HG02943 (cell line): ENCODE results near the gene SCGB1D1.
"Not testable (repeated sequence)": the region's sequence is repeated elsewhere in the genome, so short reads cannot be mapped to it uniquely, and the experiment has no call there.

Experiments used
- ATAC-seq: cut with Tn5 transposase; IDR thresholded peaks from one replicate; pipeline ENCODE4 v1.9.1; 2021; ENCODE audit warnings: mild to moderate bottlenecking, low read depth, moderate library complexity; ENCODE audit not compliant: unreplicated experiment

SCGB1D1 gene

DNA sequence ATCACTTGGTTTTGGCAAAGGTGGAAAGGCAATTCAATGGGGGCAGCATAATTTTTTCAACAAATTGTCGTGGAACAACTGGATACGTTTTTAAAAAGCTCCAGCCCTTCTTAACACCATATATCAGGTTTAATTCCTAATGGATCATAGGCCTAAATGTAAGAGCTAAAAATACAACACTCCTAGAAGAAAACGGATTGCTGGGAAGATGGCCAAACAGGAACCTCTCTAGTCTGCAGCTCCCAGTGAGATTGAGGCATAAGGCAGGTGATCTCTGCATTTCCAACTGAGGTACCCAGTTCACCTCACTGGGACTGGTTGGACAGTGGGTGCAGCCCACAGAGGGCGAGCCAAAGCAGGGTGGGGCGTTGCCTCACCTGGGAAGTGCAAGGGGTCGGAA is 32.4 kb upstream of the SCGB1D1 start:
- no peak for ATAC-seq

DNA sequence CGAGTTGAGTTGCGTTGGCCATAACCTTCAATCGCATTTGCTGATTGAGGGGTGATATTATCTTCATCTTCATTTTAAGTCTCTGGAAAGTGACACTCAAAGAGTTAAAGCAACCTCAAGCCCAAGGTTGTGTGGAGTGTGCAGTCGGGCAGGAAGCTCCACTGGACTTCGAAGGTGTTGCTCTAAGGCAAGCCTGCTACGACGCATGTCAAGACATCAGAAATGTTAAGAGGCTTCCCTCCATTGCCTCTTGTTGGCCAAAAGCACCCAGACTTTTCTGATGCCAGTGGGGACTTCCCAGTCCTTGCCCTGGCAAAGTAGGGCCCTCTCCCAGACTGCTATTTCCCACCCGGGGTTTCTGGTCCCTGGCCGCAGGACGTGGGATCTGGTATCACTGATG is 23.6 kb upstream of the SCGB1D1 start:
- ATAC-seq, result no peak

GRCh38 chr11:62169448-62169847 is 20.6 kb upstream of the SCGB1D1 start:
- no peak for ATAC-seq

GRCh38 chr11:62169935-62170334 is 20.1 kb upstream of the SCGB1D1 start:
- no peak for ATAC-seq

DNA sequence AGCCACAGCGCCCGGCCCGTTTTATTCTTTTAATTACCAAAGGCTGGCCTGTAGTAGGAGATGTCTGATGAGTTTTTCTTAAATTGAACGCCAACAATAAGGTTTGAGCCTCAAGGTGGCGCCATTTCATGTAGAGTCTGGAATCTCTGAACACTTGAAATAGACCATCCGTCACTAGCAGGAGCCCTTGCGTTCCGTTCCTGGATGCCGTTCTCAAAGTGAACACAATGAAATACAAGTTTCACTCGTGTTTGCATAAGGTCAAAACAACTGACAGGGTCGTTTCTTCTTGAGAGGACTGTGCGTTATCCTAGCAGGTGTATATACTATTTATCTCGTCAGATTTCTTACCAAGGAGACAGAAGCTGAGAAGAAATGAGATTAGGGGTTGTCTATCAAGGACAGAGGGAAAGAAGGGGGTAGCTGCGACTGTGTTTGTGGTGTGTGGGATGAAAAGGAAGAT is 18.7 kb upstream of the SCGB1D1 start:
- ATAC-seq, result no peak

DNA sequence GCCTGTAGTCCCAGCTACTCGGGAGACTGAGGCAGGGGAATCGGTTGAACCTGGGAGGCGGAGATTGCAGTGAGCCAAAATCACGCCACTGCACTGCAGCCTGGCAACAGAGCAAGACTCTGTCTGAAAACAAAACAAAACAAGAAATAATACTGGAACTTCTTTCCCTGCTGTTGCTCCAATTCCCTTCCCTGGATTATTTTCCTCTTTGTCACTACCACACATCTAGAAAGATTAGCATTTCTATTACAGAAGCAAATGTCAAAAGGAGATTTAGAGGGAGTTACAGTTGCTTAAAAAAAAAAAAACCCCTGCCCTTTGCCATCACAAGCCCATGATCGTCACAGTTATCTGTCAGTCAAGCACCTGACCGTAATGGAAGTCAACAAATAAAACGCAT is 17.7 kb upstream of the SCGB1D1 start:
- no peak for ATAC-seq

- no peak for ATAC-seq
These were observed 13.2 kb upstream of the SCGB1D1 start for GRCh38 chr11:62176766-62177165.

DNA sequence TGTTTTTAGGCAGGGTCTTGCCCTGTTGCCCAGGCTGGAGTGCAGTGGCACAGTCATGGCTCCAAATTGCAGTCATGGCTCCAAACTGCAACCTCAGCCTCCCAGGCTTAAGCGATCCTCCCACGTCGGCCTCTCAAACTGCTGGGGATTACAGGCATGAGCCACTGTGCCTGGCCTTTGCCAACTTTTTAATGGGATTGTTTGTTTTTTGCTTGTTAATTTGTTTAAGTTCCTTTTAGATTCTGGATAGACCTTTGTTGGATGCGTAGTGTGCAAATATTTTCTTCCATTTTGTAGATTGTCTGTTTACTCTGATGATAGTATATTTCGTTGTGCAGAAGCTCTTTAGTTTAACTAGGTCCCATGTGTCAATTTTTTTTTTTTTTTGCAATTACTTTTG is 10.0 kb upstream of the SCGB1D1 start:
- no peak for ATAC-seq

DNA sequence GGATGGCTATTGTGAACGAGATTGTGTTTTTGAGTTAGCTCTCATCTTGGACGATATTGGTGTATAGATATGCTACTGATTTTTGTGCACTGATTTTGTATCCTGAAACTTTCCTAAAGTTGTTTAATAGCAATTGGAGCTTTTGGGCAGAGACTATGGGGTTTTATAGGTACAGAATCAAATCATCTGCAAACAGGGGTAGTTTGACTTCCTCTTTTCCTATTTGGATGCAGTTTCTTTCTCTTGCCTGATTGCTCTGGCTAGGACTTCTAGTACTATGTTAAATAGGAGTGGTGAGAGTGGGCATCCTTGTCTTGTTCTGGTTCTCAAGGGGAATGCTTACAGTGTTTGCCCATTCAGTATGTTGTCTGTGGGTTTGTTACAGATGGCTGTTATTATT is 8.9 kb upstream of the SCGB1D1 start:
- no peak for ATAC-seq

DNA sequence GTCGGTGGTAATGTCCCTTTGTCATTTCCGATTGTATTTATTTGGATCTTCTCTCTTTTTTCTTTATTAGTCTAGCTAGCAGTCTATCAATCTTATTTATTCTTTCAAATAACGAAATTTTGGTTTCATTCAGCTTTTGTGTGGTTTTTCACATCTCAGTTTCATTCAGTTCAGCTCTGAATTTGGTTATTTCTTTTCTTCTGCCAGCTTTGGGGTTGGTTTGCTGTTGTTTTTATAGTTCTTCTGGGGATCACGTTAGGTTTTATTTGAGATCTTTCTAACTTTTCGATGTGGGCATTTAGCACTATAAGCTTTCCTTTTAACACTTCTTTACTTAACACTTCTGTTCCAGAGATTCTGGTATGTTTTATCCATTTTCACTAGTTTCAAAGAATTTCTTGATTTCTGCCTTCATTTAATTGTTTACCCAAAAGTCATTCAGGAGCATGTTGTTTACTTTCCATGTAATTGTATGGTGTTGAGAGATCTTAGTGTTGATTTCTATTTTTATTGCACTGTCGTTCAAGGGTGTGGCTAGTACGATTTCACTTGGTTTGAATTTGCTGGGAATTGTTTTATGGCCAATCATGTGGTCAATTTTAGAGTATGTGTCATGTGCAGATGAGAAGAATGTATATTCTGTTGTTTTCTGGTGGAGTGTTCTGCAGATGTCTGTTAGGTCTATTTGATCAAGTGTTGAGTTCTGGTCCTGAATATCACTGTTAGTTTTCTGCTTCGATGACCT is 7.7 kb upstream of the SCGB1D1 start:
- ATAC-seq, result no peak

- no peak for ATAC-seq
These were observed 3.8 kb upstream of the SCGB1D1 start for GRCh38 chr11:62186195-62186594.

DNA sequence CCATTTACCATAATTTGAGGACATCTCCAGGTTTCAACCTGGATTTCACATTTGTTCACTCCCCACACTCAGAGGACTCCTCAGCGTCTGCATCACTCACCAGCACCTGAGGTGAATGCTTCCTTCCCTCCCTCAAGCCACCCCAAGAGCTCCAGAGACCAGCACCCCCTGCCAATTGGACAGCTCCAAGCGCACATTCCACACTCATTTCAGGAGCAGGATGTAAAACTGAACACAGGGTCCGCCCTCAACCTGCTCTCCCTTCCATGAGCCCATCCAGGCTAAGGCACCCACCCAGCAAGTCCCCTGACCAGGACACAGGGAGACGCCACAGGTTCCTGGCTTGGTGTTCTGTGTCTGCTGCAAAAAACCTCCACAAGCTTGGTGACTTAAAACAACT is 3.9 kb downstream of the SCGB1D1 start:
- ATAC-seq, result no peak

- not testable (repeated sequence) for ATAC-seq
These were observed 5.0 kb downstream of the SCGB1D1 start for GRCh38 chr11:62195010-62195409.

DNA sequence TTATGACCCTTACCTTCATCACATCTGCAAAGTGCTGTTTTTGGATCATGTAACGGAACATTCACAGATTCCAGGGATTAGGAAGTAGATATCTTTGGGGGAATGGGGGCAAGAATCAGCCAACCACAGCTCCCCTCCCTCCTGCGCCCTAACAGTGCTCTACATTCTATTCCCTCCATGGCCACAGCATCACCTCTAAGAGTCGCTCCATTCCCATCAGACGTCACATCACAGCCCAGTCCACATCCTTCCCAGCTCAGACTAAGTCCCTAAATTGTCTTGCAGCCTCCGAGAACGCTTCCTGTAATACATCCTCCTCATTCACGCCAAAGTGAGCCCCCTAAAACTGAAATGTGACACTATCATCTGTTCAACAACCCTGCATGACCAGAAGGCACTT is 5.9 kb downstream of the SCGB1D1 start:
- no peak for ATAC-seq

GRCh38 chr11:62197400-62197799 is 7.4 kb downstream of the SCGB1D1 start:
- ATAC-seq, result not testable (repeated sequence)

- ATAC-seq, result no peak
These were observed 11.4 kb downstream of the SCGB1D1 start for GRCh38 chr11:62201376-62201775.

- no peak for ATAC-seq
These were observed 12.9 kb downstream of the SCGB1D1 start for GRCh38 chr11:62202910-62203309.

DNA sequence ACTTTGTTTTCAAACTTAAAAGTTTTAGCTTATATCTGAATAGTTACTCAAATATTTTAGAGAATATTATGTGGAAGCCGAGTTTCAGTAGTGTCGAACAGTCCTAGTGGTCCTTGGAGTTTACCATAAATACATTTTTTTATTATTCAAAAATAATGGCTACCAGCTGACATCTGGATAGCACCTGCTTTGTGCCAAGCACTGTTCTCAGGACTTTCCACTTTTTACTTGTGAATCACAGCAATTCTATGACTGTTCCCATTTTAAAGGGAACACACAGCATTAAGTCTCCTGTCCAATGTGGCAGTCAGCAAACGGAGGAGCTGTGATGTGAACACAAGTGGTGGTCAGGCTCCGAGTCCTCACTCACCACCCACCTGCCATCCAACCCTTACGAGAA is 14.4 kb downstream of the SCGB1D1 start:
- ATAC-seq, result no peak

DNA sequence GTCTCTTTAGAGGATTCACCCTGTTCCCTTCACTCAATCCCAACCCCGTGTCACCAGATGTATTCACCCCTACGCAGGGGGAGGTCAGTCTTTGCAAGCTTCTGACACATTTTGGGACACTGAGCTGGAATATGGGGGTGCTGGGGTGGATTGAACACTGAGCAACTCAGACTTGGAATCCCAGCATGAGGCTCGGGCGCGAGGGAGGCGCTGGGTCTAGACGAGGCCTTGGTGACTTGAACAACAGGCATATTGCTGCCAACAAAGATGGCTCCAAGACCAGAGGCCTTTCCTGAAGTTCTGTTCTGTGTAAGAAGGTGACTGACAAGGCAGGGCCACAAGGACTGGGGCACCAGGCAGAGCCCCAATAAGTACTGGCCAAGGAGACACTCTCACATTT is 15.4 kb downstream of the SCGB1D1 start:
- no peak for ATAC-seq

- not testable (repeated sequence) for ATAC-seq
These were observed 16.5 kb downstream of the SCGB1D1 start for GRCh38 chr11:62206276-62207066.

DNA sequence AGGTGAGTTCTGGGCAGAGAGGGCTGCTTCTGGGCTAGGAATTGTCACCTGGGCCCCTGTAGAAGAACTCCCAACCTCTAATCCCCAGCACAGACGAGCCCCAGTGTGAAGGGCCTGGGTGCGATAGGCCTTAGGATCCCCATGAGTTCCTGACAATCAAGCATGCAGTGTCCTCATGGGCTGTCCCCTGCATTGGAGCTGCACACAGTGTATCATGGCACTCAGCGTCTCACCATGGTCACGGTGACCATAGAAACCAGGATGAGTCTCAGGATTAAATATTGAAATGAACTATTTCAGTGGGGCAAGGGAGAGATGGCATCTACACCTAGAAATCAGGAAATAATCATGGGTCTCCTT is 18.7 kb downstream of the SCGB1D1 start:
- ATAC-seq, result no peak

DNA sequence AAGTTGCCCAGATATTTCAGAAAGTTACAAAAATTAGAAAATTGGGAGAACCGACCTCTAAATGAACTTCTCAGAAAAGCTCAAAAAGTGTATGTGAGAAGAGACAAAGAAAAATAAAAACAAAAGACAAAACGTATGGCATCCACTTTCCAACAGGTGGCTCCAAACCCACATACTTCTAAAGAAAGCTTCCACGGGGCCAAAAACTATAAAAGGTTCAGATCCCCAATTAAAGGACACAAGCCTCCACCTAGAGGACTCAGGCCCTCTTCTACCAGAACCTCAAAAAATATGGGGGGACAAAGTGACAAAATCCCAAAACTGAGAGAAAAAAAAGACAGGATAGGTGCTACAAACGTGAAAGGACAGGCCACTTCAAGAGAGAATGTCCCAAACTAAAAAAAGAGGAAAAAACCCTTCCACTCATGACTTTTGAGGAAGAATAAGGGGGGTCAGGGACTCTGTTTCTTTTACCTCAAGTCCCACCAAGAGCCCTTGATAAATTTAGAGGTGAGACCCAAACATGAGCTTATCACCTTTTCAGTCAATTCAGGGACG is 27.3 kb downstream of the SCGB1D1 start:
- ATAC-seq, result no peak
